ENCODE results near the gene SUMF1.

Gene SUMF1

GRCh38 chr3:4478261-4478660, 11.2 kb upstream of the SUMF1 start:
- H3K4ac ChIP-seq (ENCODE audit: low read length), result no peak overlapping the region

GRCh38 chr3:4476496-4476895, 9.4 kb upstream of the SUMF1 start:
- H2BK15ac ChIP-seq (ENCODE audit: low read length), result no peak overlapping the region
- H3K79me1 ChIP-seq (ENCODE audit: low read depth, low read length), result no peaks in the 10 kb centered on the region
- H3K27ac ChIP-seq (replicated peaks; ENCODE audit: low read length), result no peak overlapping the region
- no peak overlapping the region for H3K4me2 ChIP-seq (ENCODE audit: insufficient read depth, low read length, poor library complexity, severe bottlenecking)
- H2AFZ ChIP-seq (ENCODE audit: low read length), result no peak overlapping the region
- no peak overlapping the region for H3K23ac ChIP-seq (ENCODE audit: low read depth, low read length, poor library complexity)
- H3K18ac ChIP-seq (ENCODE audit: low read length), result no peak overlapping the region
- no peaks in the 10 kb centered on the region for H3K9me3 ChIP-seq (replicated peaks in 1 of 2; ENCODE audit: control insufficient read depth in 2 of 2, insufficient read depth in 1 of 2, low read depth in 1 of 2, low read length in 2 of 2)
- H3K4me3 ChIP-seq (ENCODE audit: low read length in 2 of 2), result no peak overlapping the region
- H4K8ac ChIP-seq (ENCODE audit: low read depth, low read length), result no peak overlapping the region
- H3K4me1 ChIP-seq (ENCODE audit: control insufficient read depth in 2 of 2, insufficient read depth in 1 of 2, low read depth in 1 of 2, low read length in 2 of 2), result peaks cover 2 to 6% of the 10 kb centered on the region in 2 donors
- H2BK12ac ChIP-seq (ENCODE audit: low read length), result no peak overlapping the region
- H3K36me3 ChIP-seq (replicated peaks in 1 of 2; ENCODE audit: control insufficient read depth in 2 of 2, insufficient read depth in 2 of 2, low read length in 2 of 2), result no peaks in the 10 kb centered on the region
- no peak overlapping the region for H2BK120ac ChIP-seq (ENCODE audit: low read depth, low read length)
- no CpG with 5 or more reads among the region's 1 CpG for WGBS, 2 donors (ENCODE audit: extremely low coverage in 2 of 2, insufficient read length in 2 of 2, insufficient replicate concordance in 1 of 2)
- no peak overlapping the region for H3K14ac ChIP-seq (ENCODE audit: low read length)
- no peak overlapping the region for H2BK5ac ChIP-seq (ENCODE audit: low read length)
- H3K9ac ChIP-seq (ENCODE audit: low read depth, low read length, poor library complexity), result no peak overlapping the region
- no peak overlapping the region for H4K91ac ChIP-seq (ENCODE audit: low read depth, low read length, poor library complexity)
- H2AK5ac ChIP-seq (ENCODE audit: low read depth, low read length), result no peak overlapping the region
- H3K4ac ChIP-seq (ENCODE audit: low read length), result no peak overlapping the region
- no peak for DNase-seq (ENCODE audit: low spot score)
- peaks cover 0 to 3% (median 0%) of the 10 kb centered on the region in 3 experiments for H3K27me3 ChIP-seq (ENCODE audit: control insufficient read depth in 3 of 3, insufficient read depth in 3 of 3, low read depth in 1 of 3, low read length in 3 of 3)

More at GRCh38 chr3:4478261-4478660, 11.2 kb upstream of the SUMF1 start:
- Histone ChIP-seq H3K27ac (replicated peaks; ENCODE audit: low read length) (no peak overlapping the region), H3K23ac (ENCODE audit: low read depth, low read length, poor library complexity) (no peak overlapping the region), H3K79me1 (ENCODE audit: low read depth, low read length) (no peaks in the 10 kb centered on the region), H2AK5ac (ENCODE audit: low read depth, low read length) (no peak overlapping the region), H2BK120ac (ENCODE audit: low read depth, low read length) (no peak overlapping the region), H2BK12ac (ENCODE audit: low read length) (no peak overlapping the region), H2BK15ac (ENCODE audit: low read length) (no peak overlapping the region), H2BK5ac (ENCODE audit: low read length) (no peak overlapping the region), H3K18ac (ENCODE audit: low read length) (no peak overlapping the region), H4K8ac (ENCODE audit: low read depth, low read length) (no peak overlapping the region), H3K14ac (ENCODE audit: low read length) (no peak overlapping the region), H3K4me1 (ENCODE audit: control insufficient read depth in 2 of 2, insufficient read depth in 1 of 2, low read depth in 1 of 2, low read length in 2 of 2) (peaks cover 2 to 6% of the 10 kb centered on the region in 2 donors), H3K36me3 (replicated peaks in 1 of 2; ENCODE audit: control insufficient read depth in 2 of 2, insufficient read depth in 2 of 2, low read length in 2 of 2) (no peaks in the 10 kb centered on the region), H2AFZ (ENCODE audit: low read length) (no peak overlapping the region), H3K4me3 (ENCODE audit: low read length in 2 of 2) (no peak overlapping the region), H3K9me3 (replicated peaks in 1 of 2; ENCODE audit: control insufficient read depth in 2 of 2, insufficient read depth in 1 of 2, low read depth in 1 of 2, low read length in 2 of 2) (no peaks in the 10 kb centered on the region), H4K91ac (ENCODE audit: low read depth, low read length, poor library complexity) (no peak overlapping the region), H3K9ac (ENCODE audit: low read depth, low read length, poor library complexity) (no peak overlapping the region), H3K4me2 (ENCODE audit: insufficient read depth, low read length, poor library complexity, severe bottlenecking) (no peak overlapping the region), H3K27me3 (ENCODE audit: control insufficient read depth in 3 of 3, insufficient read depth in 3 of 3, low read depth in 1 of 3, low read length in 3 of 3) (peaks cover 0 to 3% (median 0%) of the 10 kb centered on the region in 3 experiments)
- DNase-seq (ENCODE audit: low spot score), result no peak
- WGBS, 2 donors (ENCODE audit: extremely low coverage in 2 of 2, insufficient read length in 2 of 2, insufficient replicate concordance in 1 of 2), result no CpG with 5 or more reads among the region's 3 CpGs

DNA sequence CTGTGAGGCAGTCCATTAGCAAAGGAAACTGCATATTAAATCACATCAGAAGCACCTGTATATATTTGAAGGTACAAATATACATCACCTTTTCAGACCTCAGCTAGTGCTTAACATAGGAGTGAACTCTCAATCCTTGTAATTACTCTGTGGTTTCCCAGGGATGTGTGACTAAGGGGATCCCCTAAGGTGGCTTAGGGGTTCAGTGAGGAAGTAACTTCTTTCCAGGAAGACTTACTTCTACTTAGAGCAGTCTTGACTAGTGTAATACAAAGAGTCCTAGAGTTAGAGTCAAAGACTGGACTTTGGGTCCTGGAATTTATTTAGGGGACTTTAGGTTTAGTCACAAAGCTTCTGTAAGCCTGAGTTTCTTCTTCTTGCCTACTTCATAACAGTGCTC, 8.7 kb upstream of the SUMF1 start:
- Histone ChIP-seq H4K91ac (ENCODE audit: low read depth, low read length, poor library complexity) (no peak overlapping the region), H3K4me2 (ENCODE audit: insufficient read depth, low read length, poor library complexity, severe bottlenecking) (no peak overlapping the region)
- DNase-seq (ENCODE audit: low spot score), result no peak

DNA sequence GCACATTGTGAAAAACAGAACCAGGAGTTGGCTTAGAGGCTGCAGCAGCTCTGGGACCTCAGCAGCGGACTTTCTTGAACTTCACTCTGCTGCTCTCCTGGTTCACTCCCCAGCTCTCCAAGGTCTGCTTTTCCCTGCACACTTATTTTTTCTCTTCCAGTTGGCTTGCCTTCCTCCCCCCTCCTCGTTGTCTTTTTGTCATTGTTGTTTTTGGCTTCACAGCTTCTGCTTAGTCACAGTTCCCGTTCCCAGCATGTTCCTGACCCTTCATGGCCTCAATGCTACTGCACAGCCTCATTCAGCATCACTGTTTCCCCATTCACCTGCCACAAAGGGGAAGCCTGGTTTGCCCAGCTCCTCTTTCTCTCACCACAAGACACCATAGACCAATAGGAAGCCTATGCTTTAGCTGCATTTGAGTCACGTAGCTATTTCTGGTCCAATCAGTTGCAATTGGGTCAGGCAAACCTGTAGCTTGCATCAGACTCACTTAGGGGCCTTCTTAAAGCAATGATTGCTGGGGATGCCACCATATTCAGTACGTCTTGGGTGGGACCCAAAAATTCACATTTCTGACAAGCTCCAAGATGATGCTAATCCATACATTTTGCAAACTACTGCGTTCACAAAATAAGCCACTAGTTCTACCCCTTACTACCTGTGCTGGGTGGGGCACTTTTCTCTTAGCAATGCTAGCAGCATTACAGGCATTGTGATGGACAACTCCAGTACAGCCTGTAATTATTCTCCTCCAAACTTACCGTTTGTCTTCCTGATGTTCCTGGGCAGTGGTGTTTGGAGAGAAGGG, 7.8 kb upstream of the SUMF1 start:
- H3K27ac ChIP-seq (replicated peaks; ENCODE audit: low read length), result peak overlapping the region; percentile 20
- WGBS, 2 donors (ENCODE audit: extremely low coverage in 2 of 2, insufficient read length in 2 of 2, insufficient replicate concordance in 1 of 2), result no CpG with 5 or more reads among the region's 7 CpGs

More for the DNA sequence above, 8.7 kb upstream of the SUMF1 start:
- Histone ChIP-seq H3K4ac (ENCODE audit: low read length) (no peak overlapping the region), H3K18ac (ENCODE audit: low read length) (no peak overlapping the region), H3K9me3 (replicated peaks in 1 of 2; ENCODE audit: control insufficient read depth in 2 of 2, insufficient read depth in 1 of 2, low read depth in 1 of 2, low read length in 2 of 2) (no peaks in the 10 kb centered on the region), H3K4me3 (ENCODE audit: low read length in 2 of 2) (no peak overlapping the region), H2AK5ac (ENCODE audit: low read depth, low read length) (no peak overlapping the region), H3K27me3 (ENCODE audit: control insufficient read depth in 3 of 3, insufficient read depth in 3 of 3, low read depth in 1 of 3, low read length in 3 of 3) (peaks cover 0 to 3% (median 0%) of the 10 kb centered on the region in 3 experiments), H2BK12ac (ENCODE audit: low read length) (no peak overlapping the region), H3K36me3 (replicated peaks in 1 of 2; ENCODE audit: control insufficient read depth in 2 of 2, insufficient read depth in 2 of 2, low read length in 2 of 2) (no peaks in the 10 kb centered on the region), H2AFZ (ENCODE audit: low read length) (no peak overlapping the region), H4K8ac (ENCODE audit: low read depth, low read length) (no peak overlapping the region), H3K4me1 (ENCODE audit: control insufficient read depth in 2 of 2, insufficient read depth in 1 of 2, low read depth in 1 of 2, low read length in 2 of 2) (peaks cover 2 to 6% of the 10 kb centered on the region in 2 donors), H3K14ac (ENCODE audit: low read length) (no peak overlapping the region), H3K9ac (ENCODE audit: low read depth, low read length, poor library complexity) (no peak overlapping the region), H3K79me1 (ENCODE audit: low read depth, low read length) (no peaks in the 10 kb centered on the region), H2BK120ac (ENCODE audit: low read depth, low read length) (no peak overlapping the region), H3K27ac (replicated peaks; ENCODE audit: low read length) (no peak overlapping the region), H2BK5ac (ENCODE audit: low read length) (no peak overlapping the region), H3K23ac (ENCODE audit: low read depth, low read length, poor library complexity) (no peak overlapping the region), H2BK15ac (ENCODE audit: low read length) (no peak overlapping the region)

More for the DNA sequence above, 7.8 kb upstream of the SUMF1 start:
- Histone ChIP-seq H3K4me3 (ENCODE audit: low read length in 2 of 2) (no peak overlapping the region), H3K4me1 (ENCODE audit: control insufficient read depth in 2 of 2, insufficient read depth in 1 of 2, low read depth in 1 of 2, low read length in 2 of 2) (peaks cover 2 to 6% of the 10 kb centered on the region in 2 donors), H2BK15ac (ENCODE audit: low read length) (no peak overlapping the region), H3K14ac (ENCODE audit: low read length) (no peak overlapping the region), H2AFZ (ENCODE audit: low read length) (peak overlapping the region; percentile 55), H3K23ac (ENCODE audit: low read depth, low read length, poor library complexity) (no peak overlapping the region), H2BK120ac (ENCODE audit: low read depth, low read length) (no peak overlapping the region), H2BK12ac (ENCODE audit: low read length) (no peak overlapping the region), H3K4me2 (ENCODE audit: insufficient read depth, low read length, poor library complexity, severe bottlenecking) (no peak overlapping the region), H3K9me3 (replicated peaks in 1 of 2; ENCODE audit: control insufficient read depth in 2 of 2, insufficient read depth in 1 of 2, low read depth in 1 of 2, low read length in 2 of 2) (no peaks in the 10 kb centered on the region), H4K8ac (ENCODE audit: low read depth, low read length) (no peak overlapping the region), H3K27me3 (ENCODE audit: control insufficient read depth in 3 of 3, insufficient read depth in 3 of 3, low read depth in 1 of 3, low read length in 3 of 3) (peaks cover 0 to 4% (median 0%) of the 10 kb centered on the region in 3 experiments), H3K36me3 (replicated peaks in 1 of 2; ENCODE audit: control insufficient read depth in 2 of 2, insufficient read depth in 2 of 2, low read length in 2 of 2) (no peaks in the 10 kb centered on the region), H3K79me1 (ENCODE audit: low read depth, low read length) (no peaks in the 10 kb centered on the region), H4K91ac (ENCODE audit: low read depth, low read length, poor library complexity) (no peak overlapping the region), H2AK5ac (ENCODE audit: low read depth, low read length) (no peak overlapping the region), H2BK5ac (ENCODE audit: low read length) (no peak overlapping the region), H3K9ac (ENCODE audit: low read depth, low read length, poor library complexity) (no peak overlapping the region), H3K4ac (ENCODE audit: low read length) (no peak overlapping the region), H3K18ac (ENCODE audit: low read length) (no peak overlapping the region)
- DNase-seq (ENCODE audit: low spot score), result peak; percentile 31

Measured in neuronal stem cell (in vitro differentiated cells).